ENCODE results near the gene AXDND1.

- TF ChIP-seq POLR2AphosphoS5 (IDR thresholded peaks at IDR 0.05) (peak; percentile 48 to 65 (median 65)), CTCF (IDR thresholded peaks at IDR 0.05) (no peak), POLR2A (IDR thresholded peaks at IDR 0.05) (no peak)
Measured at GRCh38 chr1:179365342-179366092, at the start of gene AXDND1.
